Middle frontal gyrus (tissue), 1 donor: ENCODE data around the gene GORASP2.

Experiments
- DNase-seq: peaks from one replicate; pipeline ENCODE4 v3.0.0-alpha.2; 2015; ENCODE audit warnings: low spot score; ENCODE audit errors: extremely low spot score

Gene GORASP2

GRCh38 chr2:170922634-170923494 lies 6.2 kb upstream of the GORASP2 start:
- no peak for DNase-seq

- no peak for DNase-seq
Measured at GRCh38 chr2:170923799-170924198, 5.3 kb upstream of the GORASP2 start.

- no peak for DNase-seq
Measured at GRCh38 chr2:170924969-170925368, 4.1 kb upstream of the GORASP2 start.

GRCh38 chr2:170925923-170926322 lies 3.1 kb upstream of the GORASP2 start:
- no peak for DNase-seq

GRCh38 chr2:170926743-170927297 lies 2.2 kb upstream of the GORASP2 start:
- no peak for DNase-seq

- no peak for DNase-seq
Measured at GRCh38 chr2:170928036-170928823, 823 bp upstream of the GORASP2 start.

- no peak for DNase-seq
Measured at GRCh38 chr2:170929686-170930050, 615 bp downstream of the GORASP2 start.

- no peak for DNase-seq
Measured at GRCh38 chr2:170930131-170930990, 1.3 kb downstream of the GORASP2 start.

GRCh38 chr2:170930991-170931266 lies 1.9 kb downstream of the GORASP2 start:
- no peak for DNase-seq

- DNase-seq, result no peak
Measured at GRCh38 chr2:170932166-170932565, 3.1 kb downstream of the GORASP2 start.

GRCh38 chr2:170932948-170933347 lies 3.9 kb downstream of the GORASP2 start:
- no peak for DNase-seq

- DNase-seq, result no peak
Measured at GRCh38 chr2:170937709-170938379, 8.8 kb downstream of the GORASP2 start.

GRCh38 chr2:170940066-170940465 lies 11.0 kb downstream of the GORASP2 start:
- no peak for DNase-seq

- no peak for DNase-seq
Measured at GRCh38 chr2:170942615-170943014, 13.6 kb downstream of the GORASP2 start.

GRCh38 chr2:170943041-170943440 lies 14.0 kb downstream of the GORASP2 start:
- no peak for DNase-seq

- no peak for DNase-seq
Measured at GRCh38 chr2:170943596-170943995, 14.5 kb downstream of the GORASP2 start.

GRCh38 chr2:170944545-170944944 lies 15.5 kb downstream of the GORASP2 start:
- DNase-seq, result no peak

- no peak for DNase-seq
Measured at GRCh38 chr2:170949415-170949814, 20.4 kb downstream of the GORASP2 start.

GRCh38 chr2:170950221-170950761 lies 21.2 kb downstream of the GORASP2 start:
- DNase-seq, result no peak

- no peak for DNase-seq
Measured at GRCh38 chr2:170953941-170954340, 24.9 kb downstream of the GORASP2 start.

- DNase-seq, result no peak
Measured at GRCh38 chr2:170963386-170963785, 34.3 kb downstream of the GORASP2 start.
